HepG2 (cell line): ENCODE measurements around the gene PDGFRB. TPM values are rescaled to one million over a fixed set of nuclear protein-coding genes. Genes with fewer than 3 reads are reported as not detected.

Experiments
- ATAC-seq: fragments of 200-7000 bp; cut with Tn5 transposase; 3 replicates; pipeline ENCODE4 v1.9.1; 2020; ENCODE audit warnings: mild to moderate bottlenecking, moderate library complexity
- BruUV-seq: library from RNA; stranded (reverse); fragments of 400-500 nt; replicated peaks from 2 replicates; lab custom pipeline; 2021; lab: Mats Ljungman, UMichigan
- CTCF ChIA-PET: fragments of 300-600 bp; formaldehyde crosslinking; extraction: SDS; loops from one replicate; lab custom pipeline; 2021; ENCODE audit warnings: low total read pairs, inconsistent platforms, low intra/inter-chr PET ratio; lab: Yijun Ruan, JAX
- POLR2A ChIA-PET: fragments of 350-600 bp; sonication (Branson Sonifier 250); formaldehyde crosslinking; loops from one replicate; lab custom pipeline; 2020; ENCODE audit warnings: antibody characterized with exemption, inconsistent platforms; lab: Yijun Ruan, JAX
- DNase-seq: peaks from one replicate; pipeline ENCODE4 v3.0.0-alpha.2; 2015; ENCODE audit warnings: low spot score
- FAIRE-seq: peaks from 3 replicates; lab custom pipeline; 2011; peaks lifted over from hg19 to GRCh38; lab: Jason Lieb, UNC
- H2AFZ ChIP-seq: one replicate; pipeline ENCODE4 v1.6.1; 2011; ENCODE audit warnings: low read length, inconsistent platforms
- H3K27ac ChIP-seq: fragments of 300-600 bp; 3 replicates; pipeline ENCODE4 v1.8.0; 2011; ENCODE audit warnings: mixed run types, mild to moderate bottlenecking, mixed read lengths, low read length, inconsistent platforms; ENCODE audit not compliant: insufficient read depth; ENCODE audit errors: extremely low read length
- H3K27me3 ChIP-seq, 2 experiments: fragments of 200-600 bp in 1 of 2; 2 replicates in 1 of 2; 3 replicates in 1 of 2; pipeline versions ENCODE4 v1.6.0 to v1.8.0; 2011; ENCODE audit warnings: low read length in 2 of 2, mild to moderate bottlenecking in 2 of 2, moderate library complexity in 2 of 2, inconsistent platforms in 1 of 2; ENCODE audit not compliant: insufficient read depth in 2 of 2, control insufficient read depth in 1 of 2
- H3K36me3 ChIP-seq, 2 experiments: fragments of 200-600 bp in 1 of 2; replicated peaks in 1 of 2; 2 replicates in 1 of 2; 3 replicates in 1 of 2; pipeline versions ENCODE4 v1.5.1 to v1.8.0; 2011; ENCODE audit warnings: low read length in 2 of 2, inconsistent platforms in 1 of 2; ENCODE audit not compliant: insufficient read depth in 2 of 2, control insufficient read depth in 1 of 2
- H3K4me1 ChIP-seq: 2 replicates; pipeline ENCODE4 v1.5.1; 2012; ENCODE audit warnings: low read length, inconsistent platforms; ENCODE audit not compliant: insufficient read depth
- H3K4me2 ChIP-seq: 2 replicates; pipeline ENCODE4 v1.6.0; 2011; ENCODE audit warnings: low read depth, low read length, inconsistent platforms
- H3K4me3 ChIP-seq, 3 experiments: fragments of 200-600 bp in 1 of 3; sonication (generic), shearing (Covaris generic) in 1 of 3; replicated peaks in 1 of 3; 2 replicates each; pipeline ENCODE4 v1.5.1; 2011 to 2016; ENCODE audit warnings: low read length in 3 of 3, inconsistent platforms in 2 of 3, low read depth in 2 of 3, mild to moderate bottlenecking in 2 of 3, control low read depth in 1 of 3, mixed read lengths in 1 of 3; ENCODE audit not compliant: insufficient read depth in 1 of 3
- H3K79me2 ChIP-seq: one replicate; pipeline ENCODE4 v1.6.1; 2011; ENCODE audit warnings: low read length, inconsistent platforms; ENCODE audit not compliant: insufficient read depth
- H3K9ac ChIP-seq: 2 replicates; pipeline ENCODE4 v1.6.0; 2011; ENCODE audit warnings: mild to moderate bottlenecking, low read depth, low read length, inconsistent platforms; ENCODE audit not compliant: insufficient read depth
- H3K9me3 ChIP-seq: 2 replicates; pipeline ENCODE4 v1.5.1; 2012; ENCODE audit warnings: mild to moderate bottlenecking, low read length
- H4K20me1 ChIP-seq: 2 replicates; pipeline ENCODE4 v1.6.0; 2011; ENCODE audit warnings: inconsistent platforms, mild to moderate bottlenecking, low read length, moderate library complexity; ENCODE audit not compliant: insufficient read depth
- EEA1 ChIP-seq: sonication (generic); formaldehyde crosslinking; IDR thresholded peaks from 2 replicates; pipeline ENCODE4 v1.5.1; 2020; ENCODE audit warnings: mild to moderate bottlenecking, missing genetic modification reagents, borderline replicate concordance
- KDM6A ChIP-seq: IDR thresholded peaks from 2 replicates; pipeline ENCODE4 v1.6.1; 2016; ENCODE audit warnings: low read depth
- KLF13 ChIP-seq: sonication (generic); formaldehyde crosslinking; IDR thresholded peaks from 2 replicates; pipeline ENCODE4 v1.4.0; 2020; ENCODE audit warnings: mild to moderate bottlenecking, missing genetic modification reagents
- MXD4 ChIP-seq: IDR thresholded peaks from 2 replicates; pipeline ENCODE4 v1.6.1; 2016; ENCODE audit warnings: mild to moderate bottlenecking, missing biosample characterization, missing genetic modification reagents
- MYNN ChIP-seq: sonication (generic); formaldehyde crosslinking; IDR thresholded peaks from 2 replicates; pipeline ENCODE4 v1.4.0; 2020; ENCODE audit warnings: mild to moderate bottlenecking, low read depth, missing genetic modification reagents
- NFYC ChIP-seq: IDR thresholded peaks from 2 replicates; pipeline ENCODE4 v1.6.1; 2016; ENCODE audit warnings: missing genetic modification reagents, missing compliant biosample characterization
- NR2F2 ChIP-seq: IDR thresholded peaks from 2 replicates; pipeline ENCODE4 v1.6.1; 2012; ENCODE audit warnings: low read depth, inconsistent platforms, borderline replicate concordance
- NR3C1 ChIP-seq: sonication (generic); formaldehyde crosslinking; IDR thresholded peaks from 2 replicates; pipeline ENCODE4 v1.4.0; 2020; ENCODE audit warnings: missing genetic modification reagents
- RBFOX2 ChIP-seq: fragments of 200-400 bp; formaldehyde crosslinking; IDR thresholded peaks from 2 replicates; pipeline ENCODE4 v1.6.1; 2017; ENCODE audit warnings: low read depth, mild to moderate bottlenecking, low read length
- ZNF225 ChIP-seq: sonication (generic); formaldehyde crosslinking; IDR thresholded peaks from 2 replicates; pipeline ENCODE4 v1.4.0; 2020; ENCODE audit warnings: mild to moderate bottlenecking, missing genetic modification reagents
- ZNF274 ChIP-seq: sonication (generic); formaldehyde crosslinking; IDR thresholded peaks from 2 replicates; pipeline ENCODE4 v1.5.1; 2020; ENCODE audit warnings: mild to moderate bottlenecking, missing genetic modification reagents
- ZNF615 ChIP-seq: sonication (generic); formaldehyde crosslinking; IDR thresholded peaks from 2 replicates; pipeline ENCODE4 v1.5.0; 2020; ENCODE audit warnings: mild to moderate bottlenecking, missing genetic modification reagents, borderline replicate concordance
- ZSCAN9 ChIP-seq: IDR thresholded peaks from 2 replicates; pipeline ENCODE4 v1.6.1; 2016; ENCODE audit warnings: borderline replicate concordance
- WGBS: methylation state at CpG from one replicate; pipeline ENCODE4 v1.1.6; 2017; ENCODE audit warnings: low lambda C conversion rate; 5-methylcytosine and 5-hydroxymethylcytosine counted together
- in situ Hi-C: cut with HindIII; loops from 2 replicates; pipeline ENCODE4 v1.10.0; 2017; ENCODE audit warnings: low pct_unique_long_range_greater_than_20kb; ENCODE audit not compliant: extremely low pct_ligation_motif_present
- intact Hi-C: fragments of 100-400 bp; cut with micrococcal nuclease; formaldehyde crosslinking; loops from one replicate; pipeline ENCODE4 v1.10.0; 2022; ENCODE audit not compliant: unreplicated experiment
- polyA plus RNA-seq, 8 experiments: library from polyadenylated mRNA; depleted of rRNA in 3 of 8; stranded (reverse) in 7 of 8; unstranded in 1 of 8; fragments of >200 nt; fragmentation: Illumina TruSeq in 4 of 8; extraction: Trizol in 4 of 8; gene quantifications; 2 replicates each; pipeline versions ENCODE4 v1.2.1 to v1.2.3, GENCODE V29; 2011 to 2016; ENCODE audit warnings: low read depth in 4 of 8, missing spikeins in 1 of 8, mixed read lengths in 1 of 8; ENCODE audit not compliant: insufficient read depth in 1 of 8
- total RNA-seq, 5 experiments: library from RNA; depleted of rRNA; stranded (reverse); fragments of >200 nt; fragmentation: Illumina TruSeq; extraction: Trizol; gene quantifications; 2 replicates each; pipeline ENCODE4 v1.2.3, GENCODE V29; 2016; ENCODE audit warnings: low read depth in 1 of 5

Gene PDGFRB
- total and polyA plus RNA-seq, 2 of the 13 experiments (the other 11 are each of a cell fraction or from before 2014, with no cell fraction given): 4.0 to 21.0 TPM

DNA sequence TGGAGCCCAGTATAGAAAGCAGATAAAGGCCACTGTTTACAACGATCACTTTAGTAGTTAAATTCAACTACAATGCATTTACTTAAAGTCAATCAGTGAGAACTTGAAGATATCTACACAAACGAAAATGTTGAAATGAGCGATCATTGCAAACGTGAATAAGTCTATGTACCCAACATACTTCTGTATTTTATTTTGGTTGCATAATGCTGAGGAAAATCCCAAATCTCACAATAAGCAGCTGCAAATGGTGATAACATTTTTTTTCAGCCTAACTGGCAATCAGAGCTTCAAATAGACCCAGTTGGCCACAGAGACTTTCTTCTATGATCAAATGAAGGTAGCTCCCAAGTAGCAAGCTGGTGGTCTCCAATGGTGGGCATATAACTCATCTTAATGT is 32.1 kb downstream of the PDGFRB start (continued):
- TF ChIP-seq EEA1: no peak
- TF ChIP-seq NFYC (CRISPR knock-in tag): no peak
- TF ChIP-seq KLF13 (CRISPR knock-in tag): no peak
- no peak for TF ChIP-seq KDM6A (CRISPR knock-in tag)
- no peak for TF ChIP-seq MXD4 (CRISPR knock-in tag)
- no peak for TF ChIP-seq ZSCAN9 (CRISPR knock-in tag)
- no peak for TF ChIP-seq RBFOX2
- no peak for TF ChIP-seq NR2F2
- no peak for TF ChIP-seq MYNN (CRISPR knock-in tag)
- TF ChIP-seq, all 625 proteins: peak for 0

DNA sequence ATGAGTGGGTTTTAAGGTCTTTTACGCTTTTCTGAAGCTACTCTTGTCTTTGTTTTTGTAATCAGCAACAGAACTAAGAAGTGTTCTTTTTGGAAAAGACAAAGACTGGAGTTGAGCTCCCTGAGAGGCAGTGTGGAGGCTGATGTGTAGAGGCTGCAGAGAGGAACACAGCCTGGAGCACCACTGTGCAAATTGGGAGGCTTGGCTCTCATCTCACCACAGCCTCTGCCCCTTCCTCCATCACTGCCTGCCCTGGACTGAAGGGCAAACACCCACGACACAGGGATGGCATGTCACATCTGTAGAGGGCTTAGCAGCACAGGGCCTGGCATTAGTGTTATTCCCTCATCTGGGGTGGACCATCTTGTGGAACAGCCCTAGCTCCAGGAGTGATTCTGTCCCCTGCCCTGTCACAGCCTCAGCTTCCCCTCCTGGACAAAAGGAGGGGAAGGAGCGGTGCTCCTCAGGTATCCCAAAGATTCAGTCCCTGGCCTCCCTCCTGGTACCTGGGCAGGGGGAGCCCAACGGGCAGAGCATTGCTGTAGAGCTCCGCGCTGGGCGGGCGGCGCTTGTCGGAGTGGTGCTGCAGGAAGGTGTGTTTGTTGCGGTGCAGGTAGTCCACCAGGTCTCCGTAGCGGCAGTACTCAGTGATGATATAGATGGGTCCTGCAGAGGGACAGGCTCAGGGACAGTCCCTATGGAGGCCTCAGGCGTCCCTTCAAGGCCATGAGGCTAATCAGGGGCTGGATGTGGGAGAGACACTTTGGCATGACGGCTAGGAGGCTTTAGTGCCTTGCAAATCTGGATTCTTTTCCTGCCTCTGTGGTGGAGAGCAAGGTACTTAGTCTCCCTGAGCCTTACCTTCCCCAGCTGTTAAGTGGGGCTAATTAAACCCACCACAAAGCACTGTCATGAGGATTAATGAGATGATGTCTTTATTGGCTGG is 32.8 kb downstream of the PDGFRB start:
- Histone ChIP-seq H3K9ac (no peak overlapping the region), H3K4me1 (peaks cover 18% of the 10 kb centered on the region), H4K20me1 (no peaks in the 10 kb centered on the region), H3K27ac (no peak overlapping the region), H2AFZ (no peak overlapping the region), H3K79me2 (no peaks in the 10 kb centered on the region), H3K27me3 (no peaks in the 10 kb centered on the region), H3K36me3 (no peaks in the 10 kb centered on the region), H3K4me3 (no peak overlapping the region), H3K9me3 (no peaks in the 10 kb centered on the region), H3K4me2 (peak overlapping the region; percentile 33)
- FAIRE-seq (no peak), ATAC-seq (no peak), DNase-seq (no peak)
- ChIA-PET POLR2A (no interaction called here), CTCF (interaction anchor here (1.3 kb wide), 1 partner anchor 288 kb away, joined by 3 read pairs; no protein-coding TSS in a partner anchor)
- TF ChIP-seq ZNF225: 0 out of 2 replicates have a peak, but pooled peaks have one; percentile 24
- TF ChIP-seq NR3C1 (CRISPR knock-in tag): no peak
- no peak for TF ChIP-seq ZNF615 (CRISPR knock-in tag)
- TF ChIP-seq ZNF274 (CRISPR knock-in tag): no peak
- 83% methylated on average over 11 of the region's 15 CpGs for WGBS
- intact Hi-C loops (loop anchor here (10.0 kb wide), 1 partner anchor 288 kb away; no protein-coding TSS in a partner anchor), in situ Hi-C loops (no loop called here)
- no TSS peak for BruUV-seq
